H1 (cell line): Measurements from ENCODE around the gene ACSF2. TPM values are rescaled to one million over a fixed set of nuclear protein-coding genes. Genes with fewer than 3 reads are reported as not detected.

Experiments
- FOSL1 ChIP-seq: IDR thresholded peaks from 2 replicates; pipeline ENCODE4 v1.6.1; 2011; ENCODE audit warnings: mild to moderate bottlenecking, low read depth, low read length, moderate library complexity; ENCODE audit not compliant: insufficient read depth
- JUN ChIP-seq: IDR thresholded peaks from 2 replicates; pipeline ENCODE4 v1.6.1; 2011; ENCODE audit warnings: low read depth, mild to moderate bottlenecking, improper control_type of control experiment, low read length
- RNF2 ChIP-seq: fragments of 200-900, 300-1000 bp; sonication (generic); IDR thresholded peaks from 2 replicates; pipeline ENCODE4 v1.7.1; 2016; ENCODE audit warnings: borderline replicate concordance, low read depth, mild to moderate bottlenecking, antibody characterized with exemption, low read length; ENCODE audit not compliant: poor library complexity, severe bottlenecking; ENCODE audit errors: missing control alignments
- polyA plus RNA-seq, 7 experiments: library from polyadenylated mRNA; depleted of rRNA in 3 of 7; stranded (reverse) in 5 of 7; unstranded in 2 of 7; fragments of >200 nt in 5 of 7; fragments of 200-250 nt in 2 of 7; gene quantifications; 1 replicate in 5 of 7; 2 replicates in 1 of 7; 4 replicates in 1 of 7; pipeline versions ENCODE4 v1.2.1 to v1.2.3, GENCODE V29; 2011 to 2013; ENCODE audit warnings: missing spikeins in 2 of 7, mixed read lengths in 2 of 7
- total RNA-seq: library from RNA; stranded (reverse); fragmentation: NEBNext Ultra II Directional; extraction: Animal tissue kit (Norgen Biotek cat#: 25700); gene quantifications from 2 replicates; pipeline ENCODE4 v1.2.1, GENCODE V29; 2021
- TF ChIP-seq, protein P1 (sequence below), 3 experiments: IDR thresholded peaks; 1 replicate in 2 of 3; 2 replicates in 1 of 3; pipeline versions ENCODE4 v1.5.1 to v1.6.1; 2011; ENCODE audit warnings: low read length in 3 of 3, mild to moderate bottlenecking in 3 of 3, inconsistent platforms in 2 of 3, low read depth in 1 of 3, moderate library complexity in 1 of 3; ENCODE audit not compliant: insufficient read depth in 1 of 3; ENCODE audit errors: control extremely low read depth in 1 of 3

Gene ACSF2
- total and polyA plus RNA-seq, 2 of the 8 experiments (the other 6 are each of a cell fraction or from before 2014, with no cell fraction given), result 14.5 to 16.3 TPM

DNA sequence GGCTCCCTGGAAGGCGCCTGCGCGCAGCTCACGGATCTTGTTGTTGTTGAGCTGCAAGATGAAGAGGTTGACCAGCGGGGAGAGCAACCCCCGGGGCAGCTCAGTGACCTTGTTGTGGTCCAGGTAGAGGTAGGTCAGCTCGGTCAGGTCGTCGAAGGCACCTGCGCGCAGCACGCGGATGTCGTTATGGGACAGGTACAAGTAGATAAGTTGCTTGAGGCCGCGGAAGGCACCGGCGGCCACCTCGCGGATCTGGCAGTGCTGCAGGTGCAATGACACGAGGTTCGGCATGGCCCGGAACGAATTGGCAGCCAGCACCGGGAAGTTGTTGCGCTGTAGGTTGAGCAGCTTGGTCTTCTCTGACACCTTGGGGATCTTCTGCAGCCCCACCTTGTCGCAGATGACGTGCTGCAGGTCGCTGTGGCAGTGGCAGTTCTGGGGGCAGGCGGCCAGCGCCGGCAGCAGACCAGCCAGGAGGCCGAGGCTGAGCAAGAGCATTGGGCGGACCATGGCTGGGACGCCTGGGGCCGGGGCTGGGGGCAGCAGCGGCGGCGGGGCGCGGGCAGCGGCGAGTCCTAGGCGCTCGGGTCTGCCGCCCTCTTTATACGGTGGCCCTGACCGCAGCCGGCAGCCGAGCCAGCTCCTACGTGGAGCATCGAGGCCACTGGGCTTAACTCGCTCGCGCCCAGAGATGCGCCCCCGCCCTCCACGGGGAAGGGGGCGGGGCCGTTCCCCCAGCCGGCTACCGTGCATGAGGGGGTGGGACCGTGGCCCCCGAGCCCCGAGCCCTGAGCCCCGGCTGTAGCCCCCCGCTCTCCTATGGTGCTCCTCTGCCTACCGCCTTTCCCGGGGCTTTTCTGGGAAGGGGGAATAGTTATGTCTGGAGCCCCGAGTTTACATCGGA lies 42.5 kb downstream of the ACSF2 start, which contains the start of gene CHAD (continued):
- TF ChIP-seq, protein P1, sequence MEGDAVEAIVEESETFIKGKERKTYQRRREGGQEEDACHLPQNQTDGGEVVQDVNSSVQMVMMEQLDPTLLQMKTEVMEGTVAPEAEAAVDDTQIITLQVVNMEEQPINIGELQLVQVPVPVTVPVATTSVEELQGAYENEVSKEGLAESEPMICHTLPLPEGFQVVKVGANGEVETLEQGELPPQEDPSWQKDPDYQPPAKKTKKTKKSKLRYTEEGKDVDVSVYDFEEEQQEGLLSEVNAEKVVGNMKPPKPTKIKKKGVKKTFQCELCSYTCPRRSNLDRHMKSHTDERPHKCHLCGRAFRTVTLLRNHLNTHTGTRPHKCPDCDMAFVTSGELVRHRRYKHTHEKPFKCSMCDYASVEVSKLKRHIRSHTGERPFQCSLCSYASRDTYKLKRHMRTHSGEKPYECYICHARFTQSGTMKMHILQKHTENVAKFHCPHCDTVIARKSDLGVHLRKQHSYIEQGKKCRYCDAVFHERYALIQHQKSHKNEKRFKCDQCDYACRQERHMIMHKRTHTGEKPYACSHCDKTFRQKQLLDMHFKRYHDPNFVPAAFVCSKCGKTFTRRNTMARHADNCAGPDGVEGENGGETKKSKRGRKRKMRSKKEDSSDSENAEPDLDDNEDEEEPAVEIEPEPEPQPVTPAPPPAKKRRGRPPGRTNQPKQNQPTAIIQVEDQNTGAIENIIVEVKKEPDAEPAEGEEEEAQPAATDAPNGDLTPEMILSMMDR (IDR thresholded peaks at IDR 0.05; ENCODE audit: control extremely low read depth in 1 of 3, insufficient read depth in 1 of 3, low read depth in 1 of 3, low read length in 3 of 3), result no peak
- TF ChIP-seq RNF2, result no peak
- TF ChIP-seq FOSL1, result no peak
- TF ChIP-seq JUN, result no peak
